Hematopoietic multipotent progenitor cell treated with erythropoietin and hydrocortisone succinate and interleukin-3 and kit ligand, for 17 days (in vitro differentiated cells): ENCODE results near the gene ANGPTL8.

Experiments used
- DNase-seq: peaks from one replicate; pipeline ENCODE4 v3.0.0-alpha.2; 2015; ENCODE audit warnings: low spot score

Gene ANGPTL8

GRCh38 chr19:11236324-11237301 lies 2.8 kb upstream of the ANGPTL8 start:
- DNase-seq = no peak

- DNase-seq = no peak
These were observed 2.1 kb upstream of the ANGPTL8 start for GRCh38 chr19:11237321-11237720.

DNA sequence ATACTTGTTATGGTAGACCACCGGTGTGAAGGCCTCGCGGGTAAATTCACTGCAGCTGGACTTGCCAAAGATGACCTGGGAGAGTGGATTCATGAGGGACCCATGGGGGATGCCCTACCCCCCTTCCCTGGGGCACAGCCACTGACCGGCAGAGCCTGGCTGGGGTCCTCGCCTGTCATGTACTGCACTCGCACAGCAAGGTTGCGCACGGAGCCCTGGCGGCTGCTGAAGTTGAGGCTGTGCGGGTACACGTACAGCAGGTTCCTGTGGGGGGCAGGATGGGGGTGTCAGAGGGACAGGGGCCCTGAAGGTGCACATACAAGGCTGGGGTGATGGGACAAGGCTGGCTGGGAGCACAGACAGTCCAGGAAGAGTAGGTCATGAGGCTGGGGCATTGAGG lies 1.4 kb upstream of the ANGPTL8 start:
- DNase-seq = no peak

- DNase-seq = no peak
These were observed 540 bp upstream of the ANGPTL8 start for GRCh38 chr19:11238781-11239376.

DNA sequence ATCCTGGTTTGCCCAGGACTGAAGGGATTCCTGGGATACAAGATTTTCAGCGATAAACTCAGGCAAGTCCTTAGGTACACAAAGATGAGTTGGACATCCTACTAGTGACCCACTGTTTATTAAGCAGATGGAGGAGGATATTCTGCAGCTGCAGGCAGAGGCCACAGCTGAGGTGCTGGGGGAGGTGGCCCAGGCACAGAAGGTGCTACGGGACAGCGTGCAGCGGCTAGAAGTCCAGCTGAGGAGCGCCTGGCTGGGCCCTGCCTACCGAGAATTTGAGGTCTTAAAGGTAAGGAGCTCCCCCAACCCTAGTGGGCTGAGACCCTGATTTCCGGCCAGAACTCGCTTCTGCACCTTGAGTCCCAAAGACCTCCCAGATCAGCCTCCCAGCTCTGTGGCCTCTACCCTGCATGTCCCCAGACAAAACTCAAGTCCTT lies 607 bp downstream of the ANGPTL8 start:
- no peak for DNase-seq

DNA sequence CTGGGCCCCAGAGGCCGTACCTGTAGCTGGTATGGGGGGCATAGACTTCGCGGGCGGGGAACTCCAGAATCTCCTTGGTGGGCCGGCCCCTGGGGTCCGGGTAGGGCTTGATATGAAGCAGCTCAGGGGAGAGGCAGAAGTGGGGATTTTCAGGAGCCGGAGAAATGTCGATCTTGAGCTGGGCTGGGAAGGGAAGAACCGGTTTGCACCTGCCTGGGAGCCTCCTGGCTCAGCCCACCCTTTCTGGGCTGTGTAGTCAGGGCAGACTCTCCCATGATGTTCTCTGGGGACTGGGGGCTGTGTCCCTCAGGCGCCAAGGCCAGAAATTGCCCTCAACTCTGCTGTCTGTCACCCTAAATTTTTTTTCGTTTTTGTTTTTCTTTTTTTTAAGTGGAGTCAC lies 2.6 kb downstream of the ANGPTL8 start:
- DNase-seq = no peak

GRCh38 chr19:11242864-11243797 lies 3.7 kb downstream of the ANGPTL8 start:
- peak; percentile 86 for DNase-seq

- DNase-seq = no peak
These were observed 4.4 kb downstream of the ANGPTL8 start for GRCh38 chr19:11243798-11244169.

- DNase-seq = no peak
These were observed 5.6 kb downstream of the ANGPTL8 start for GRCh38 chr19:11244846-11245589.

DNA sequence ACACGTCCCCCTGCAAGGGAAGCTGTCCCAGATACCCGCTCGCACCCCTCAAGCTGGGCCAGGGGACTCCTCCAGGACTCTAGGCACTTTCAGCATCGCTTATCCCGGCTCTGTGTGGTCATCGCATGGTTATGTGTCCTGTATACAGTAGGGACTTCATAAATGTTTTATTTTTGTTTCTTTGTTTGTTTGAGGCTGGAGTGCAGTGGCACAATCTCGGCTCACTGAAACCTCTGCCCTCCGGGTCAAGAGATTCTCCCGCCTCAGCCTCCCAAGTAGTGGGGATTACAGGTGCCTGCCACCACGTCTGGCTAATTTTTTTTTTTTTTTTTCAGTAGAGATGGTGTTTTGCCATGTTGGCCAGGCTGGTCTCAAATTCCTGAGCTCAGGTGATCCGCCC lies 7.5 kb downstream of the ANGPTL8 start:
- no peak for DNase-seq

DNA sequence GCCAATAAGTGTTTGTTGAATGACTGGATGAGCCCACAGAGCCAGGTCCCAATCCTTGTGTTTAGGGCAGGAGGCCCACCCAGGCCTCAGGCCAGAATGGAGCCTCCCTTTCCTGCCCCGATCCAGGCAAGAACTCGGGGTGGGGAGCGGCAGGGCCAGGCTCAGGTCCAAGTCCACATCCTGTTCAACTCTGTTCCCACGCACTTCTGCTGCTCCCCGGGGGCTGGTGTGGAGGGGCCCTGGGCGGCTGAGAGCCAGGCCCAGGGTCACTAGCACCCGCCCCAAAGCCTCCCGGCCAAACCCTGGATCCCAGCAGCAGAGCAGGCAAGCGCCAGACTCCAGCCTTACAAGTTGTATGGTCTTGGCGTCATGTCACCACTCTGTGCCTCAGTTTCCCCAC lies 8.0 kb downstream of the ANGPTL8 start:
- DNase-seq = no peak

- DNase-seq = no peak
These were observed 8.5 kb downstream of the ANGPTL8 start for GRCh38 chr19:11247934-11248333.

DNA sequence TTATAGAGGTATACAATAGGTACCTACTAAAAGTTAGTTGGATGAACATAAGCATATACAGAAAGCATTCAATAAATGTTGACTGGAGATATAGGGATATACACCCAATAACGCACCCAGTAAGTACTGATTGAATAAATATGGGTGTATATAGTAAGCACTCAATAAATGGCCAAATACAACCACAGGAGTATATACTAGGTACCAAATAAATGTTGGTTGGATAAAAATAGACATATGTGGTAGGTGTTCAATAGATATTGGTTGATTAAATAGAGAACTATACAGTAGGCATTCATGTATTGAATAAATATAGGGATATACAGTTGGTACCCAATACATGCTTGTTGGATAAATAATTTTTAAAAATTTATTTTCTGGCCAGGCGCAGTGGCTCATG lies 9.4 kb downstream of the ANGPTL8 start:
- no peak for DNase-seq

GRCh38 chr19:11251217-11251616 lies 11.8 kb downstream of the ANGPTL8 start:
- no peak for DNase-seq

DNA sequence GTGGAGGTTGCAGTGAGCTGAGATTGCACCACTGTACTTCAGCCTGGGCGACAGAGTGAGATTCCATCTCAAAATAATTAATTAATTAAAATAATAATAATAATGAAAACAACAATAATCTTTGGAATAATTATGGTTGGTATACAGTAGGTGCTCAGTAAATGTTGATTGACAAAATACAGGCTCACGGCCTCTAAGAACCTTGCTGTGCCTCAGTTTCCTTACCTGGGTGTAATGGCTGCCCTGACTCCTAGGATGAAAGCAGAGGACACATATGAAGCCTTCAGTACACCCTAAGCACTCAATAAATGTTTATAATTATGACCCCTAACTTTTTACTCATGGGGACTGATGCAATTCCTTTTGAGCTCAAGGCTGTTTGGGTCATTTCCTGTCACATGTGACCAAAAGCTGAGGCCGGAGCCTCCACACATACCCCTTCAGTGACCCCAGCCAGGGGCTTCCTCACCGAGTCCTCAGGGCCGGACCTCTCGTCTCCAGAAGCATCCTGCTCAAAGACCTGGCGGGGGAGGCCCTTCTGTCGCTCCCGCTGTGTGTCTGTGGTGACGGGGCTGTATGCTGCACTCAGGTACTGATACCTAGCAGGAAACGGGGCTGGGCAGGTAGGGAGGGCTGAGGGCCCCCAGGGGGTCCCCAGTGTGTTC lies 12.4 kb downstream of the ANGPTL8 start:
- no peak for DNase-seq

DNA sequence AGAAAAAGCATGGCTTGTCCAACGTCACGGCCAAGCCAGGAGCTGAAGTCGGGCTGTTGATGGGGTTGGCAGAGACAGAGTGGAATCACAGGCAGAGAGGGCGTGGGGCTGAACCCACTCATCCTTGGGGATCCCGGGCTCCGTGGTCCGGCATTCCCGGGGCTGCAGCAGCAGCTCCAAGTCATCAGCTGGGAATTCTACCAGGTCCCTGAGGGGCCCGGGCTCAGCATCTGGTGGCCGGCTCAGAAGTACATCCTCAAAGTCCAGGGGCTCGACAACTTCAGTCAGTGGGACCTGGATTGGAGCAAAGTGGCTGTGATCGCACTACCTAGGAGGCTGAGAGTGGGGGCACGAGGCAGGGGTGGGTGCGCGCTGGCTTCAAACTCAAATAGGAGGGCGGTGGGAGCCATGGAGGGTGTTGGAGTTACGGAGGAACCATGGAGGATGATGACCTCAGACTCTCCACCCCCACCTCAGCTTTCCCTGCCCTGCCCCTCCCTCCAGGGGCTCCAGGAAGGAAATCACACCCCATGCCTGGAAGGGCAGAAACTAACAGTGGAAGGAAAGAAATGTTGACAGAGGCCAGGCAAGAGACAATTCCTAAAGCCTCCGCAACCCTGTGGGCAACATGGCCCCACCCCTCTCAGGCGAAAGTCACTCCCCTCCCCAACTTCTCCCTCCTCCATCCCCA lies 13.4 kb downstream of the ANGPTL8 start:
- no peak for DNase-seq

- DNase-seq = no peak
These were observed 15.2 kb downstream of the ANGPTL8 start for GRCh38 chr19:11254666-11255065.

DNA sequence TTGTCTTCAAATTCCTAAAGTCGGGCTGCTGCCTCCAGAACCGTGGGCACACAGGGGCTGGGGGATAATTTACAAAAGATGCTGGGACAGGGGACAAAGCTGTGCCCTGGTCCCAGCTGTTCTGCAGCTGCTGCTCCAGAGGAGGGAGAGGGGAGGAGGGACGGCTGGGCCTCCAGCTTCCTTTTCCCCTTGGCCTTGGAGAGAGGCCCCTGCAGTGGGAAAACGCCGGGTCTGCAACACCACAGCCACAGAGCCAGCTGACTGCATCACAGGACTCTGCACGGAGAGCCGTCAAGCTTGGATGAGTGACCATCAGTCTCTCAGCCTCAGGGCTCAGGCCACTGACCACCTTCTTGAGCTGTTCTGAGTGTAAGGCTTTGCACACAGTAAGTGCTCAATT lies 16.8 kb downstream of the ANGPTL8 start:
- no peak for DNase-seq

DNA sequence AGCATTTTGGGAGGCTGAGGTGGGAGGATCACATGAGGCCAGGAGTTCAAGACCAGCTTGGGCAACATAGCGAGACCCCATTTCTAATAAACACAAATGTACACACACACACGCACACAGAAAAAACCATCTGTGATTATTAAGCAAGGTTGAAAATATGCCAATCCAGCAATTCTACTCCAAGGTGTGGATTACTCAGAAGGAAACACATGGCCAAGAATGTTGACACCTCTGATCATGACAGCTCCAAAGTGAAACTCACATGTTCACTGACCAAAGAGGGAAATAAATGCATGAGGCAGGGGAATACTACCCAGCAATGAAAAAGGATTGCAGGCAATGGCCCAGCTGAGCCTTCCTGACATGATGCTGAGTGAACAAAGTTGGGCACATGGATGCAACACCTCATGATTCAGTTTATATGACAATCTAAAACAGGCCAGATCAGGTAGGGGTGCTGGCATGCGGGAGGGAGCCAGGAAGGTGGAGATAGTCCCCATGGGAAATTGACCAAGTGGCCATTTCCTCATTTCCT lies 18.5 kb downstream of the ANGPTL8 start:
- no peak for DNase-seq

GRCh38 chr19:11260996-11261395 lies 21.6 kb downstream of the ANGPTL8 start:
- DNase-seq = no peak
